Stimulated activated naive CD8-positive, alpha-beta T cell treated with anti-CD3 and anti-CD28 coated beads, Interleukin-15, amount 100 ng/mL, for 72 hours (primary cell): Measurements from ENCODE around the gene PTPRT.

ENCODE experiments used
- ATAC-seq: fragments of 150-1000 bp; cut with Tn5 transposase; 2 replicates; pipeline ENCODE4 v1.10.0; 2021; ENCODE audit warnings: mild to moderate bottlenecking, moderate library complexity
- DNase-seq, 2 donors: peaks; one replicate each; pipeline ENCODE4 v3.0.0; 2021 to 2022
- H3K27ac Mint-ChIP-seq, 2 donors: one replicate each; pipeline ENCODE4 v1.8.0; 2022; ENCODE audit warnings: mild to moderate bottlenecking in 2 of 2, mixed read lengths in 2 of 2, moderate library complexity in 2 of 2
- H3K27me3 Mint-ChIP-seq: one replicate; pipeline ENCODE4 v1.8.0; 2022; ENCODE audit warnings: mixed read lengths
- H3K4me1 Mint-ChIP-seq: one replicate; pipeline ENCODE4 v1.8.0; 2022; ENCODE audit warnings: mild to moderate bottlenecking, mixed read lengths
- H3K4me3 Mint-ChIP-seq, 2 donors: one replicate each; pipeline ENCODE4 v1.8.0; 2022; ENCODE audit warnings: mild to moderate bottlenecking in 2 of 2, mixed read lengths in 2 of 2, moderate library complexity in 1 of 2
- H3K9me3 Mint-ChIP-seq, 2 donors: one replicate each; pipeline ENCODE4 v1.8.0; 2022; ENCODE audit warnings: mixed read lengths in 2 of 2

Gene PTPRT

DNA sequence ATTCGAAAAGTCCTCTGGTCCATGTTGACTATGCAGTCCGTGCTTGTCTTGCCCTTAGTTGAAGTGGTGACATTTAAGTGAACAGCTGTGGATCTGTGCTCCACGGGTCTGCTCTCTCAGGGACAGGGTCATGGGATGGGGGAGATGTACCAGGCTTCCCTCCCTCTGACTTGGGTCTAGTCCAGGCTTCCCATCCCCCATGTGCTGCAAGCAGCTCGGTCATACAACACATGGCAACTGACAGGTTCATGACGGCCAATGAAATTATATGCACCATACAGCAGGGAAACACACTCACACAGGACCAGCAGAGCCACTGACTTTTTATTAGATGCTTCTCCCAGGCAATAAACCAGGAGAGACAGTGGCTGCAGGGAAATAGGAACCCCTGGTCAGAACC lies 201.4 kb downstream of the PTPRT start:
- no peaks in the 10 kb centered on the region for H3K27me3 Mint-ChIP-seq
- ATAC-seq (no peak), DNase-seq (no peak)
- H3K27ac Mint-ChIP-seq: no peak overlapping the region
- no peak overlapping the region for H3K4me3 Mint-ChIP-seq
- no peaks in the 10 kb centered on the region for H3K4me1 Mint-ChIP-seq
- H3K9me3 Mint-ChIP-seq: peaks cover 5 to 22% of the 10 kb centered on the region in 2 donors

DNA sequence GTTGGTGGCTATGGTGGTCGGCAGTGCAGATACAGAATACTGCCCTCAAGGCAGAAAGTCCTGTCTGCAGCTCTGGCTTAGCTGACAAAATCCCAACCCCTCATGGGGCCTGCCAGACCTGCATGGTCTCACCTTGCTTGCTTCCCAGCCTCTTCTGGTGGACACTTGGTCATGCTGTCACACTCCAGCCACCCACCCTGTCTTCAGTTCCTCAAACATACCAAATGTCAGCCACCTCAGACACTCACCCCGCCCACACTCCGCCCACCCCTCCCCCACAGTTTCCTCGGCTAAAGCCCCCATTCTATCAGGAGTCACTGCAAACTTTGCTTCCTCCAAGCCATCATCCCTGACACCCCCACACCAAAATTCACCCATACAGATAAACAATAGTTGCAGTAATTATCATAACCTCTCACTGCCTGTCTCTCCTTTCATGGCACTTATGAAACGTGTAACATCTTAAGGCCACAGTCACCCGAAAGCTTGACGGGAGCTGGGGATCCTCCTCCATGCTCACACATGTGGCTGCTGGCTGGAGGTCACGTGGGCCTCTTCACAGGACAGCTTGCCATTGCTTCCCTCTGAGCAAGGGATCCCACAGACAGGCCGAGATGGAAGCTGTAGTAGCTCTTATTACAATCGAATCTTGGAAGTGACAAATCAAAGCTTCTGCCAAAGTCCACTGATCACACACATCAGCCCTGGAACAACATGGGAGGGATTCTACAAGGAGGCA lies 202.2 kb downstream of the PTPRT start:
- no peak overlapping the region for H3K4me3 Mint-ChIP-seq
- ATAC-seq (no peak), DNase-seq (no peak)
- H3K4me1 Mint-ChIP-seq: no peaks in the 10 kb centered on the region
- peaks cover 5 to 22% of the 10 kb centered on the region in 2 donors for H3K9me3 Mint-ChIP-seq
- H3K27ac Mint-ChIP-seq: no peak overlapping the region
- H3K27me3 Mint-ChIP-seq: no peaks in the 10 kb centered on the region

DNA sequence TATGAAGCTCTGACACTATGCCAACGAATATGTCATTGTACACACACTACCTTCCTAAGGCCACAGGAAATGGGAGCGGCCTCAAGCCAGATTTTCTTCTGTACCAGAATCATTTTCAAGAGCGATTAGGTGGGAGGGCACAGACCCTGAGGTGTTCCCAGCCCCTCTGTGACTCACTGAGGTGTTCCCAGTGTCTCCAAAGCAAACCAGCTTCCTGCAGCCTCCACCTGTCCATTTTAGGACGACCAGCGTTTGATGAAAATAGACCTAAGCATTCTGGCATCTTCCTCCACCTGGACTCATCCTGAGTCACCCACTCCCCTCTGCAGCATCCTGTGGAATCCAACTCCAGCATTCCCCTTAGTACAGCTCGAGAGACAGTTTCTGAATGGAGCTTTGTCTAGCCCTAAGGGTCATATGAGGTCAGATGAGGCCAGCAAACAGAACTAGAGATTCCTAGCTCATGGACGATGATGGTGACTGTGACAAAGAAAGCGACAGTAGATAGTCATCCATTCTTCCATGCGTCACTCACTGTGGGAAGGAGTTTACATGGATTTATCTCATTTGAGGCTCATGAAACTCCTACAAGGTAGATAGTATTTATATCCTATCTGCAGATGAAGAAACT lies 203.4 kb downstream of the PTPRT start:
- no peak overlapping the region for H3K4me3 Mint-ChIP-seq
- ATAC-seq (no peak), DNase-seq (no peak)
- no peaks in the 10 kb centered on the region for H3K4me1 Mint-ChIP-seq
- H3K9me3 Mint-ChIP-seq: peaks cover 5 to 22% of the 10 kb centered on the region in 2 donors
- no peaks in the 10 kb centered on the region for H3K27me3 Mint-ChIP-seq
- no peak overlapping the region for H3K27ac Mint-ChIP-seq

DNA sequence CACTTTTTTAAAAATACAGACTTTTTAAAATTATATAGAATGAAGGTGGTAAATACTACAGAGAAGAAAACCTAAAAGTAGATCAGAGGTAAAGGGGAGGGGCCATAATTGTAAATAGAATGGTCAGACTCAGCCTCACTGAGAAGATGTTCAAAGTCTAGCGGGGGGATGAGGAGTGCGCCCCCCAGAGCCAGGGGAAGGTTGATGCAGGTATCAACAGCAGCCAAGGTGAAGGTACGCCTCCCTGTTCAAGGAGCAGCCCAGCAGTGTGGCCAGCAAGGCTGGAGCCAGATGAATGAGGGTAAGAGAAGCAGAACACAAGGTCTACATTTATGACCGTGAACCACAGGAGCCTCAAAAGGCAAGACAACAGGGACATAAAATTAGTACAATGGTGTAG lies 204.1 kb downstream of the PTPRT start:
- H3K27me3 Mint-ChIP-seq: no peaks in the 10 kb centered on the region
- H3K9me3 Mint-ChIP-seq: peaks cover 5 to 22% of the 10 kb centered on the region in 2 donors
- no peaks in the 10 kb centered on the region for H3K4me1 Mint-ChIP-seq
- H3K27ac Mint-ChIP-seq: no peak overlapping the region
- ATAC-seq (no peak), DNase-seq (no peak)
- H3K4me3 Mint-ChIP-seq: no peak overlapping the region

DNA sequence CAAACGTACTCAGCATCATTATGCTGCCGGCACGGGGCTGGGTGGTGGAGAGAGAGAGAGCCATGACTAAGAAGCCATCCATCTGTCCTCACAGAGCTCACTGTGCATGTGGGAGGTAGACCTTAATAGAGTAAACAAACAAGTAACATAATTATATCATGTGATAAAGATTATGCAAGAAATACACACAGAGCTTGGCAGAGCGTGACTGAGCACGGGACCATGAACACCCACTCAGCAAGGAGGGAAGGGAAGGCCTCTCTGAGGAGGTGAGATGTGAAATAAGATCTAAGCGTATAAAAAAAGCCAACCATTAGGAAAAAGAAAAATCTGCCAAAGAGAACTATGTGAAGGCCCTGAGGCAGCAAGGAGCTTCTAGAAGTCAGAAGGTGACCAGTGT lies 207.5 kb downstream of the PTPRT start:
- ATAC-seq: no peak
- H3K4me1 Mint-ChIP-seq: no peaks in the 10 kb centered on the region
- no peak for DNase-seq
- no peaks in the 10 kb centered on the region for H3K27me3 Mint-ChIP-seq
- H3K9me3 Mint-ChIP-seq: peaks cover 5 to 14% of the 10 kb centered on the region in 2 donors
- no peak overlapping the region for H3K4me3 Mint-ChIP-seq
- H3K27ac Mint-ChIP-seq: no peak overlapping the region

DNA sequence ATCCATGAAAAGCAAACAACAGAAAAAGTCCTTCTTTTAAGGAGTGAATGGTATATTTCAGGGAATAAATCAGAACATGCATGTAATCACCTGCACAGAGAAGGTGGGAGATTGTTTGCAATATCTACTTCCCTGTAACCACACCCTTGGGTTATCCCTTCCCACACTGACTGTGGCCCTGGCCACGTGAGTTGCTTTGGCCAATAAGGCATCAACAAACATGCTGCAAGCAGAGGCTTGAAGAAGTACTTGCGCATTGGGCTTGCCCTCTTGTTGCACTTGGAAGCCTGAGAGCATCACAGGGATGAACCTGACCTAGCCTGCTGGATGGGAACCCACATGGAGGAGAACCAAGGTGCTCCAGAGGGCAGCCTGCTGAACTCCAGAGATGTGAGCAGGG lies 208.5 kb downstream of the PTPRT start:
- no peak for DNase-seq
- Mint-ChIP-seq H3K4me3 (no peak overlapping the region), H3K9me3 (peaks cover 5 to 13% of the 10 kb centered on the region in 2 donors), H3K27me3 (no peaks in the 10 kb centered on the region), H3K27ac (no peak overlapping the region), H3K4me1 (no peaks in the 10 kb centered on the region)
- ATAC-seq: no peak

DNA sequence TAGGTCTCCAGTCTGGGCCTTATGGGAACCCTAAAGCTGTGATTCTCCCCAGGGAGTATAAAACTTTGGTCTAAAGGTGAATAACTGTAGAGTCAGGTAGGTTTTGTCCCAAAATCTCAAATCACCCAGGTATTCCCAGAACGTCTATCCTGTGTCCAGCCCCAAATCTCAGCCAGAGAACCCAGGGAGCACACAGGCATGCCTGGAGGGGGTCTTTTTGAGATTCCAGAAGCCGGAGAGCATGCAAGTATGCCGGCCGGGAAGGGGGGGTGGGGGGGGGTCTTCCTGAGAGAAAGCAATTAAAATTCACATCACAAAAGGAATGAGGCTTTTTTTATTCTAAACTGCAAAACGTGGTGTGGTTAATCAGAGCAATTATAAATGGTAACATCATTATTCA lies 210.0 kb downstream of the PTPRT start:
- Mint-ChIP-seq H3K4me1 (no peaks in the 10 kb centered on the region), H3K9me3 (peaks cover 3 to 10% of the 10 kb centered on the region in 2 donors), H3K4me3 (no peak overlapping the region), H3K27me3 (no peaks in the 10 kb centered on the region), H3K27ac (no peak overlapping the region)
- no peak for DNase-seq
- ATAC-seq: no peak

DNA sequence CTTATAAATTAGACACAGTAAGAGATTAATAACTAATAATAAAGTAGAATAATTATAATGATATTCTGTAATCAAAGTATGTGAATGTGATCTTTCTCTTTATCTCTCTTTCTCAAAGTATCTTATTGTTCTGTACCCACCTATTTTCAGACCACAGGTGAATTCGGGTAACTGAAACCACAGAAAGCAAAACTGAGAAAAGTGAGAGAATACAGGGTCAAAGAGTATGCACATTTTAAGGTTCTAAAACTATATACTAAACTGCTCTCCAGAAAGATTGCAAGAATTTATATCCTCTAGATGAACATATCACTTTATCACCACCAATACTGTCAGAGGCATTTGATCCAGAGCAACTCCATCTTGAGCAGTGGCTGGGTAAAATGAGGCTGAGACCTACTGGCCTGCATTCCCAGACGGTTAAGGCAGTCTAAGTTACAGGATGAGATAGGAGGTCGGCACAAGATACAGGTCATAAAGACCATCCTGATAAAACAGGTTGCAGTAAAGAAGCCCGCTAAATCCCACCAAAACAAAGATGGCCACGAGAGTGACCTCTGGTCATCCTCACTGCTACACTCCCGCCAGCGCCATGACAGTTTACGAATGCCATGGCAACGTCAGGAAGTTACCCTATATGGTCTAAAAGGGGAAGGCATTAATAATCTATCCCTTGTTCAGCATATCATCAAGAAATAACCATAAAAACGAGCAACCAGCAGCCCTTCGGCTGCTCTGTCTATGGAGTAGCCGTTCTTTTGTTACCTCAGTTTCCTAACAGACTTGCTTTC lies 211.3 kb downstream of the PTPRT start:
- no peaks in the 10 kb centered on the region for H3K4me1 Mint-ChIP-seq
- H3K27me3 Mint-ChIP-seq: no peaks in the 10 kb centered on the region
- H3K4me3 Mint-ChIP-seq: no peak overlapping the region
- ATAC-seq (no peak), DNase-seq (no peak)
- no peaks in the 10 kb centered on the region for H3K9me3 Mint-ChIP-seq
- no peak overlapping the region for H3K27ac Mint-ChIP-seq

DNA sequence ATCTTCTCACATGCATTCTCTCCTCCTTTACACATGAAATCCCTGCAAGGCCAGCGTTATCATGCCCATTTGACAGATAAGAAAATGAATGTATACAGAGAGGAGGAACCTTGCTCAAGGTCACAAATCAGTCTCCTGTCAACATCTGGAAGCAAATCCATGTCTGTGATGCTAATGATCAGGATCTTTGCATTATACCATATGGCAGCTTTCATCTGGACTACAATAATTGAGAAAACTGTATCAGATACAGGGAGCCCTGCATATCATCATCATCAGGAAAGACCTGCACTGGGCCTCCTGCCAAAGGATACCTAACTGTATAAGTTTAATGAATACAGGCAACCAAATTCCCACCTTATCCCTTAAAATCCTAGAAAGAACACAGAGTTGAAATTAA lies 213.7 kb downstream of the PTPRT start:
- no peaks in the 10 kb centered on the region for H3K27me3 Mint-ChIP-seq
- no peak for ATAC-seq

DNA sequence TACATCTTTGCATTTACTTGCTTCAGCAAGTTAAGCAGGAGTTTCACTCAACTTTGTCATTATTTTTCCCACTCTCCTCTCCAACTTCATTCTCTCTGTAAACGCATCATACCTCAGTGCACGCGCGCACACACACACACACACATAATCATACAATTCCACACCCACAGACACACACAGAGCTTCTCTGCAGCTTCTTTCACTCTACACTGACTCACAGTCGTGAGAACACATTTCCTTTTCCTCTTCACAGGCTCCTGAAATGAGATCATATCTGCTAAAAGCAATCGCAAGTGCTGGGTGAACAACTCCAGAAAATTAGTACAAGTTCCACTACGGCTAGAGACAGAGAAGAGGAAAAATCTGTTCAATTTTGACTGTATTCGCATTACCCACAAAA lies 215.4 kb downstream of the PTPRT start:
- Mint-ChIP-seq H3K4me3 (no peak overlapping the region), H3K9me3 (peaks cover 0 to 6% of the 10 kb centered on the region in 2 donors), H3K4me1 (no peaks in the 10 kb centered on the region), H3K27ac (no peak overlapping the region), H3K27me3 (no peaks in the 10 kb centered on the region)
- ATAC-seq (no peak), DNase-seq (no peak)

More for the DNA sequence above, 213.7 kb downstream of the PTPRT start:
- DNase-seq: no peak
- H3K4me1 Mint-ChIP-seq: no peaks in the 10 kb centered on the region
- no peak overlapping the region for H3K27ac Mint-ChIP-seq
- H3K4me3 Mint-ChIP-seq: no peak overlapping the region
- H3K9me3 Mint-ChIP-seq: peaks cover 0 to 6% of the 10 kb centered on the region in 2 donors

DNA sequence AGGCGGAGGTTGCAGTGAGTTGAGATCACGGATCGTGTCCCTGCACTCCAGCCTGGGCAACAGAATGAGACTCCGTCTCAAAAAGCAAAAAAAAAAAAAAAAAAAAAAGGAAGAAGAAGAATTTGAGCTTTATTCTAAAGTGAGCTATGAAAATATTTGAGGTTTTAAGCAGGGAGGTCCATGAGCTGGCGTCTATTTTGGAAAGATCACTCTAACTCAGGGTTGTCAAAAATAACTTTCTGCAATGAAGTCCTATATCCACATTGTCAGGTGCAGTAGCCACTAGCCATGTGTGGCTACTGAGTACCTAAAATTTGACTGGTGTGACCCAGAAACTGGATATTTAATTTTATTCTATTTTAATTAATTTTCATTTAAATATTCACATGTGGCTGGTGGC lies 217.1 kb downstream of the PTPRT start:
- no peak overlapping the region for H3K27ac Mint-ChIP-seq

DNA sequence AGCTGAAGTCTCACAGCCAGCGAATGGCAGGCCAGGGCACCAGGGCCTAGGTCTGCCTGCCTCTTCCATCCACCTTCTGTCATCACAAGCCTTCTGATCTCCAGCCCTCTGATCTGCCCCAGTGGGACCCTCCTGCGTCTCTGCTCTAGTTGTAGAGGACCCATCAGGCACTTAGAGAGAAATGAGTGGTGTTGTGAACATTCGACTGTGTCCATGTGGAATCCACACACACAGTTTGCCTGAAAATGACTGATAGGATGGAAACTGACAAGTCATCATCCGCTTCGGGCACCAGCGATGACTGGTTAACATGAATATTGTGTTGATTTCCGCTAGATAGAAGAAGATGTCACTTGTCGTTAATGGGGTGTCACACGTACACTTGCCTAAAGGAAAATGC lies 221.0 kb downstream of the PTPRT start:
- no peaks in the 10 kb centered on the region for H3K4me1 Mint-ChIP-seq
- no peak overlapping the region for H3K4me3 Mint-ChIP-seq
- DNase-seq: no peak
- H3K27me3 Mint-ChIP-seq: no peaks in the 10 kb centered on the region
- no peak overlapping the region for H3K27ac Mint-ChIP-seq
- H3K9me3 Mint-ChIP-seq: peaks cover 6 to 9% of the 10 kb centered on the region in 2 donors
- ATAC-seq: no peak

More for the DNA sequence above, 217.1 kb downstream of the PTPRT start:
- Mint-ChIP-seq H3K9me3 (peaks cover 6 to 8% of the 10 kb centered on the region in 2 donors), H3K27me3 (no peaks in the 10 kb centered on the region), H3K4me1 (no peaks in the 10 kb centered on the region), H3K4me3 (no peak overlapping the region)
- no peak for DNase-seq
- ATAC-seq: no peak

DNA sequence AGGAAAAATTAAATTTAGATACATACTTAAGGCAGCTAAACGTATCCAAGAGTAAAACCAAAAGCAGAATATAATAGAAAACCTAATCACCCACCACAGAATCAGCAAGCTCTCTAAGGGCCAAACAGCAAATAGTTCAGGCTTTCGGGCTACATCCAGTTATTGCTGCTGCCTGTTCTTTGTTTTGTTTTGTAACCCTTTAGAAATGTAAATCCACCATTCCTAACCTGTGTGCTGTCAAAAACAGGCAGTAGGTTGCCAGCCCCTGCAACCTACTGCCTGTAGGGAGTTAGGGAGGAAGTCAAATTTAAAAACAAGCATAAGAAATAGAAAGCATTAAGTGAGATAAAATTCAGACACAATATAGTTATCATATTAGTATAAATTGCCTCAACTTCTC lies 225.9 kb downstream of the PTPRT start:
- no peak overlapping the region for H3K27ac Mint-ChIP-seq
- H3K27me3 Mint-ChIP-seq: no peaks in the 10 kb centered on the region
- H3K4me3 Mint-ChIP-seq: no peak overlapping the region
- H3K4me1 Mint-ChIP-seq: no peaks in the 10 kb centered on the region
- peaks cover 0 to 9% of the 10 kb centered on the region in 2 donors for H3K9me3 Mint-ChIP-seq
- no peak for ATAC-seq
- no peak for DNase-seq

DNA sequence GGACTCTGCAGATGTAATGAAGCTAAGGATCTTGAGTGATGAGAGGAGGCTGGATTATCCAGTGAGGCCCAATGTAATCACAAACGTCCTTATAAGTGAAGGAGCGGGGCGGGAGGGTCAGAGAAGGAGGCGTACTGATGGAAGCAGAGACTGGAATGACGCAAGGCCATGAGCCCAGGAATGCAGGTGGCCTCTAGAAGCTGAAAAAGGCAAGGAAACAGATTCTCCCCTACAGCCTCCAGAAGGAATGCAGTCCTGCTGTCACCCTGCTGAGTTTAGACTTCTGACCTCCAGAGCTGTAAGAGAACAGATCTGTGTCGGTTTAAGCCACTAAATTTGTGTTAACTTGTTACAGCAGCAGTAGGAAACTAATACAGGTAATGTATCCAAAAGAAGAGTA lies 227.9 kb downstream of the PTPRT start:
- Mint-ChIP-seq H3K27me3 (no peaks in the 10 kb centered on the region), H3K9me3 (no peaks in the 10 kb centered on the region), H3K4me1 (no peaks in the 10 kb centered on the region), H3K27ac (no peak overlapping the region), H3K4me3 (no peak overlapping the region)
- DNase-seq (no peak), ATAC-seq (no peak)

DNA sequence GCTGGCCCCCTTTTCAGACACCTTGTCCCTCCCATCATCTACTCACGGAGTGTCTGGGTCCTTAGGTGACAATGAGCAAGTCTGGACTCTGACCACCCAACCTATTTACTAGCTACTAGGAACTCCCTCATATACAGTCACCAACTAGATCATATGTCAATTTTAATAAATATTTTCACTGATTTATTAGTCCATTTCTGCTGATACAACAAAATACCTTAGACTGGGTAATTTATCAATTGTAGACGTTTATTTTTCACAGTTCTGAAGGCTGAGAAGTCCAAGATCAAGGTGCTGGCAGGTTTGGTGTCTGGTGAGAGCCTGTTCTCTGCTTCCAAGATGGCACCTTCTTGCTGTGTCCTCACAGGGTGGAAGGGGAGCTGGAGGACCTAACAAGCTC lies 229.7 kb downstream of the PTPRT start:
- H3K27ac Mint-ChIP-seq: no peak overlapping the region
- no peaks in the 10 kb centered on the region for H3K27me3 Mint-ChIP-seq
- ATAC-seq: no peak
- H3K4me1 Mint-ChIP-seq: no peaks in the 10 kb centered on the region
- no peak overlapping the region for H3K4me3 Mint-ChIP-seq
- H3K9me3 Mint-ChIP-seq: no peaks in the 10 kb centered on the region
- no peak for DNase-seq
